DOHH2 (cell line): ENCODE data around the gene ISOC2.

Experiments
- H3F3A ChIP-seq: fragments of 200-600 bp; sonication (generic), shearing (Covaris generic); 2 replicates; pipeline ENCODE4 v1.6.0; 2016; ENCODE audit warnings: antibody characterized with exemption, mild to moderate bottlenecking; ENCODE audit not compliant: control insufficient read depth, insufficient read depth
- H3K27ac ChIP-seq: fragments of 200-600 bp; sonication (generic); 2 replicates; pipeline ENCODE4 v1.5.1; 2014; ENCODE audit warnings: low read depth, mild to moderate bottlenecking, low read length, moderate library complexity
- H3K27me3 ChIP-seq: fragments of 200-600 bp; sonication (generic); 2 replicates; pipeline ENCODE4 v1.6.1; 2014; ENCODE audit warnings: mild to moderate bottlenecking, low read length, mixed read lengths; ENCODE audit not compliant: control insufficient read depth
- H3K36me3 ChIP-seq: fragments of 200-600 bp; sonication (generic); 2 replicates; pipeline ENCODE4 v1.6.1; 2014; ENCODE audit warnings: mild to moderate bottlenecking, low read length, moderate library complexity, mixed read lengths; ENCODE audit not compliant: control insufficient read depth
- H3K4me1 ChIP-seq: fragments of 200-600 bp; sonication (generic); 2 replicates; pipeline ENCODE4 v1.6.1; 2014; ENCODE audit warnings: mild to moderate bottlenecking, low read length, mixed read lengths; ENCODE audit not compliant: control insufficient read depth
- H3K4me2 ChIP-seq: fragments of 200-600 bp; sonication (generic); 2 replicates; pipeline ENCODE4 v1.6.0; 2014; ENCODE audit warnings: mild to moderate bottlenecking, low read length, moderate library complexity
- H3K4me3 ChIP-seq: fragments of 200-600 bp; sonication (generic); 2 replicates; pipeline ENCODE4 v1.5.1; 2014; ENCODE audit warnings: mild to moderate bottlenecking, low read length, mixed read lengths
- H3K79me2 ChIP-seq: fragments of 200-600 bp; sonication (generic); 2 replicates; pipeline ENCODE4 v1.6.1; 2014; ENCODE audit warnings: mild to moderate bottlenecking, low read length, mixed read lengths; ENCODE audit not compliant: control insufficient read depth
- H3K9me2 ChIP-seq: fragments of 200-600 bp; sonication (generic); replicated peaks from 2 replicates; pipeline ENCODE4 v1.6.1; 2014; ENCODE audit warnings: mild to moderate bottlenecking, low read length, mixed read lengths; ENCODE audit not compliant: control insufficient read depth
- H3K9me3 ChIP-seq: fragments of 200-600 bp; sonication (generic); 2 replicates; pipeline ENCODE4 v1.6.1; 2014; ENCODE audit warnings: antibody characterized with exemption, low read length, mixed read lengths; ENCODE audit not compliant: control insufficient read depth, insufficient read depth
- H4K20me1 ChIP-seq: fragments of 200-600 bp; sonication (generic); 2 replicates; pipeline ENCODE4 v1.6.0; 2014; ENCODE audit warnings: low read depth, mild to moderate bottlenecking, antibody characterized with exemption, low read length, moderate library complexity; ENCODE audit not compliant: control insufficient read depth, insufficient read depth
- EZH2phosphoT487 ChIP-seq: fragments of 200-600 bp; sonication (generic); IDR thresholded peaks from 2 replicates; pipeline ENCODE4 v1.6.1; 2017; ENCODE audit warnings: borderline replicate concordance, mild to moderate bottlenecking, antibody characterized with exemption, low read length, moderate library complexity, mixed read lengths
- TF ChIP-seq, protein P1 (sequence below): fragments of 200-600 bp; sonication (generic); IDR thresholded peaks from one replicate; pipeline ENCODE4 v1.5.1; 2014; ENCODE audit warnings: antibody characterized with exemption, mild to moderate bottlenecking, low read depth, low read length; ENCODE audit not compliant: poor library complexity, severe bottlenecking

ISOC2 gene

DNA sequence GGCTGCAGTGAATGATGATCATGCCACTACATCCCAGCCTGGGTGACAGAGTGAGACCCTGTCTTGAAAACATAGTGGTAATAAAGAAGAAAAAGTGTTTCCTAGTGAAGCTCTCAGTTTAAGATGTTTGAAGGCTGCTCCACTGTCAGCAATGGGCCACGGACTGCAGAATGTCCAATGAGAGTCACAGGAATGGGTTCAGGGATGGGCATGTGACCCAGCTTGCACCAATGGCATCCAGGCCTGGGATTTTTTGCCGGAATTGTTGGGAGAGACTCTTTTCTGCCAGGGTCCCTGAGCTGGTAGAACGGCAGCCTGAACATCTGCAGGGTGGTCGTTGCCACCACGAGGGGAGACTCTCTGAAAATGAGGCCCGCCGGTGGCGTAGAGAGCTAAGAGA, 24.6 kb downstream of the ISOC2 start:
- Histone ChIP-seq H3K36me3 (no peaks in the 10 kb centered on the region), H3K27ac (no peak overlapping the region), H3K4me2 (no peak overlapping the region), H3K9me2 (no peaks in the 10 kb centered on the region), H4K20me1 (no peaks in the 10 kb centered on the region; the same call in 1 of the 2 replicates), H3K4me3 (no peak overlapping the region), H3K4me1 (peaks cover 14% of the 10 kb centered on the region), H3K79me2 (no peaks in the 10 kb centered on the region), H3F3A (peaks cover 5% of the 10 kb centered on the region; the same call in 1 of the 2 replicates), H3K27me3 (peaks cover 14% of the 10 kb centered on the region), H3K9me3 (no peaks in the 10 kb centered on the region)
- TF ChIP-seq EZH2phosphoT487: no peak
- TF ChIP-seq, protein P1, sequence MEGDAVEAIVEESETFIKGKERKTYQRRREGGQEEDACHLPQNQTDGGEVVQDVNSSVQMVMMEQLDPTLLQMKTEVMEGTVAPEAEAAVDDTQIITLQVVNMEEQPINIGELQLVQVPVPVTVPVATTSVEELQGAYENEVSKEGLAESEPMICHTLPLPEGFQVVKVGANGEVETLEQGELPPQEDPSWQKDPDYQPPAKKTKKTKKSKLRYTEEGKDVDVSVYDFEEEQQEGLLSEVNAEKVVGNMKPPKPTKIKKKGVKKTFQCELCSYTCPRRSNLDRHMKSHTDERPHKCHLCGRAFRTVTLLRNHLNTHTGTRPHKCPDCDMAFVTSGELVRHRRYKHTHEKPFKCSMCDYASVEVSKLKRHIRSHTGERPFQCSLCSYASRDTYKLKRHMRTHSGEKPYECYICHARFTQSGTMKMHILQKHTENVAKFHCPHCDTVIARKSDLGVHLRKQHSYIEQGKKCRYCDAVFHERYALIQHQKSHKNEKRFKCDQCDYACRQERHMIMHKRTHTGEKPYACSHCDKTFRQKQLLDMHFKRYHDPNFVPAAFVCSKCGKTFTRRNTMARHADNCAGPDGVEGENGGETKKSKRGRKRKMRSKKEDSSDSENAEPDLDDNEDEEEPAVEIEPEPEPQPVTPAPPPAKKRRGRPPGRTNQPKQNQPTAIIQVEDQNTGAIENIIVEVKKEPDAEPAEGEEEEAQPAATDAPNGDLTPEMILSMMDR: no peak

DNA sequence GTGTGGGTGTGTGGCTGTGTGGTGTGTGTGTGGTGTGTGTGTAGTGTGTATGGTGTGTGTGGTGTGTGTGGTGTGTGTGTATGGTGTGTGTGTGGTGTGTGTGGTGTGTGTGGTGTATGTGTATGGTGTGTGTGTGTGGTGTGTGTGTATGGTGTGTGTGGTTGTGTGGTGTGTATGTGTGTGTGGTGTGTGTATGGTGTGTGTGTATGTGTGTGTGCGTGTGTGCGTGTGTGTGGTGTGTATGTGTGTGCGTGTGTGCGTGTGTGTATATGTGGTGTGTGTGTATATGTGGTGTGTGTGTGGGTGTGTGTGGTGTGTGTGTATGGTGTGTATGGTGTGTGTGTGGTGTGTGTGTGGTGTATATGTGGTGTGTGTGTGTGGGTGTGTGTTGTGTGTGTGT, 26.4 kb downstream of the ISOC2 start:
- Histone ChIP-seq H3K9me3 (no peaks in the 10 kb centered on the region), H4K20me1 (no peaks in the 10 kb centered on the region; the same call in 1 of the 2 replicates), H3K36me3 (no peaks in the 10 kb centered on the region), H3K4me2 (no peak overlapping the region), H3F3A (no peaks in the 10 kb centered on the region), H3K4me1 (no peaks in the 10 kb centered on the region), H3K27ac (no peak overlapping the region), H3K4me3 (no peak overlapping the region), H3K27me3 (no peaks in the 10 kb centered on the region), H3K79me2 (no peaks in the 10 kb centered on the region), H3K9me2 (no peaks in the 10 kb centered on the region)
- TF ChIP-seq, protein P1: no peak
- no peak for TF ChIP-seq EZH2phosphoT487

DNA sequence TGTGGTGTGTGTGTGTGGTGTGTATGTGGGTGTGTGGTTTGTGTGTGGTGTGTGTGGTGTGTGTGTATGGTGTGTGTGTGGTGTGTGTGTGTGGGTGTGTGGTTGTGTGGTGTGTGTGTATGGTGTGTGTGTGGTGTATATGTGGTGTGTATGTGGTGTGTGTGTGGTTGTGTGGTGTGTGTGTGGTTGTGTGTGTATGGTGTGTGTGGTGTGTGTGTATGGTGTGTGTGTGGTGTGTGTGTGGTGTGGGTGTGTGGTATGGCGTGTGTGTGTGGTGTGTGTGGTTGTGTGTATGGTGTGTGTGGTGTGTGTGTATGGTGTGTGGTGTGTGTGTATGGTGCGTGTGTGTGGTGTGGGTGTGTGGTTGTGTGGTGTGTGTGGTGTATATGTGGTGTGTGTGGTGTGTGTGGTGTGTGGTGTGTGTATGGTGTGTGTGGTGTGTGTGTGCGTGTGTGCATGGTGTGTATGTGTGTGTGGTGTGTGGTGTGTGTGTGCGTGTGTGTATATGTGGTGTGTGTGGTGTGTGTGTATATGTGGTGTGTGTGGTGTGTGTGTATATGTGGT, 27.0 kb downstream of the ISOC2 start:
- Histone ChIP-seq H3K9me2 (no peaks in the 10 kb centered on the region), H3F3A (no peaks in the 10 kb centered on the region), H3K27ac (no peak overlapping the region), H3K27me3 (no peaks in the 10 kb centered on the region), H3K9me3 (no peaks in the 10 kb centered on the region), H3K4me1 (no peaks in the 10 kb centered on the region), H3K36me3 (no peaks in the 10 kb centered on the region), H3K4me2 (no peak overlapping the region), H4K20me1 (no peaks in the 10 kb centered on the region), H3K79me2 (no peaks in the 10 kb centered on the region), H3K4me3 (no peak overlapping the region)
- TF ChIP-seq EZH2phosphoT487: no peak
- TF ChIP-seq, protein P1: no peak
